Loucy (cell line): ENCODE data around the gene SYTL1.

Experiments
- EZH2phosphoT487 ChIP-seq: fragments of 200-600 bp; IDR thresholded peaks from 2 replicates; pipeline ENCODE4 v1.6.1; 2018; ENCODE audit warnings: antibody characterized with exemption, mild to moderate bottlenecking, moderate library complexity, borderline replicate concordance
- TF ChIP-seq, protein P1 (sequence below): fragments of 200-600 bp; sonication (generic); conservative IDR thresholded peaks from 2 replicates; pipeline ENCODE4 v1.5.1; 2014; ENCODE audit warnings: mild to moderate bottlenecking, antibody characterized with exemption, low read length

DNA sequence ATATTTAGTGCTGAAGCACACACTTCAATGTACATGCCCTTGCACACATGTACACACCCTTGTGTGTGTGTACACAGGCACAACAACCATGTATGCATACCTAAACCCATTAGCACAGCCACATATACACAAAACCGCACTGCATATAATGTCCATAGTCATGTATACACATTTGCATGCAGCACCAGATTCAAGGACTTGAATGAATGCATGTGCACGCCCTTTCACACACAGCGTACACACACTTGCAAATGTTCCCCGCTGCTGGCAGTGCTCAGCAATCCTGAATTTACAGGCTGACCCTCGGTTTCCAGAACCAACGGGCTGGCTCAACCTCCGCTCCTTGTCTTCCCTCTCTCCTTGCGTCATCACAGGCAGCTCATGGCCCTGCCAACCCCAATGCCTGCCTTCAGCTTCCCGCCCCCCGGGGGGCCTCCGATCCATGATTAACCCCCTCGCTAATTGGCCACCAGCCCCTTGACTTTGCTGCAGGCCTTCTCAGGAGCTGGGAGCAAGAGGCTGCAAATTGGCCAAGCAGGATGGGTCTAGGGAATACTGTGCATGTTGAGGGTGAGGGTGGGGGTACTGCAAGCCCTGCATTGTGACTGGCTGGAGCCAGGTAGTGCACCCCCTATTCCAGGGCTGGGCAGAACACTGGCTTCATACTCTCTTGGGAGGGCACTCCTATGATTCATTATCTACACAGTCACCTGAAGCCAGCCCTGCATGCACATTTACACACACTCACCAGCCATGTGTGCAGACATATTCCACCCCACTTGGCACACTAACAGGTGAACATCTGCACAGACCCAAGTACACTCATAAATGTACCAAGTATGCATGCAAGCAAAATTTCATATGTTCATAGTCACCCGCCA, 58.5 kb downstream of the SYTL1 start:
- TF ChIP-seq, protein P1, sequence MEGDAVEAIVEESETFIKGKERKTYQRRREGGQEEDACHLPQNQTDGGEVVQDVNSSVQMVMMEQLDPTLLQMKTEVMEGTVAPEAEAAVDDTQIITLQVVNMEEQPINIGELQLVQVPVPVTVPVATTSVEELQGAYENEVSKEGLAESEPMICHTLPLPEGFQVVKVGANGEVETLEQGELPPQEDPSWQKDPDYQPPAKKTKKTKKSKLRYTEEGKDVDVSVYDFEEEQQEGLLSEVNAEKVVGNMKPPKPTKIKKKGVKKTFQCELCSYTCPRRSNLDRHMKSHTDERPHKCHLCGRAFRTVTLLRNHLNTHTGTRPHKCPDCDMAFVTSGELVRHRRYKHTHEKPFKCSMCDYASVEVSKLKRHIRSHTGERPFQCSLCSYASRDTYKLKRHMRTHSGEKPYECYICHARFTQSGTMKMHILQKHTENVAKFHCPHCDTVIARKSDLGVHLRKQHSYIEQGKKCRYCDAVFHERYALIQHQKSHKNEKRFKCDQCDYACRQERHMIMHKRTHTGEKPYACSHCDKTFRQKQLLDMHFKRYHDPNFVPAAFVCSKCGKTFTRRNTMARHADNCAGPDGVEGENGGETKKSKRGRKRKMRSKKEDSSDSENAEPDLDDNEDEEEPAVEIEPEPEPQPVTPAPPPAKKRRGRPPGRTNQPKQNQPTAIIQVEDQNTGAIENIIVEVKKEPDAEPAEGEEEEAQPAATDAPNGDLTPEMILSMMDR = no peak
- no peak for TF ChIP-seq EZH2phosphoT487
